ENCODE data around the gene GYG1. TPM values are rescaled to one million over a fixed set of nuclear protein-coding genes. Genes with fewer than 3 reads are reported as not detected.

GYG1 gene
- total RNA-seq, 1 experiment from 2014 or later, result 39.0 TPM

Other genes with a start within 250 kb of the GYG1 start
- gene CPB1, start 163.7 kb upstream of the GYG1 start, total RNA-seq (2014; rRNA removed; shearing (Covaris generic)), result not detected in 2 replicates
- not detected in 2 replicates for gene CPA3, start 126.2 kb upstream of the GYG1 start, total RNA-seq (2014; rRNA removed; shearing (Covaris generic))
- 78.6 and 94.5 TPM in 2 replicates for gene HLTF, start 95.0 kb downstream of the GYG1 start, total RNA-seq (2014; rRNA removed; shearing (Covaris generic))
- 39.3 and 42.0 TPM in 2 replicates for gene HPS3, start 138.1 kb downstream of the GYG1 start, total RNA-seq (2014; rRNA removed; shearing (Covaris generic))
- not detected in 2 replicates for gene CP, start 230.3 kb downstream of the GYG1 start, total RNA-seq (2014; rRNA removed; shearing (Covaris generic))